HepG2 (cell line): ENCODE results near the gene LAMB2. TPM values are rescaled to one million over a fixed set of nuclear protein-coding genes. Genes with fewer than 3 reads are reported as not detected.

Source experiments
- ATAC-seq: fragments of 200-7000 bp; cut with Tn5 transposase; 3 replicates; pipeline ENCODE4 v1.9.1; 2020; ENCODE audit warnings: mild to moderate bottlenecking, moderate library complexity
- BruUV-seq: library from RNA; stranded (reverse); fragments of 400-500 nt; replicated peaks from 2 replicates; lab custom pipeline; 2021; lab: Mats Ljungman, UMichigan
- CTCF ChIA-PET: fragments of 300-600 bp; formaldehyde crosslinking; extraction: SDS; loops from one replicate; lab custom pipeline; 2021; ENCODE audit warnings: low total read pairs, inconsistent platforms, low intra/inter-chr PET ratio; lab: Yijun Ruan, JAX
- POLR2A ChIA-PET: fragments of 350-600 bp; sonication (Branson Sonifier 250); formaldehyde crosslinking; loops from one replicate; lab custom pipeline; 2020; ENCODE audit warnings: antibody characterized with exemption, inconsistent platforms; lab: Yijun Ruan, JAX
- DNase-seq: peaks from one replicate; pipeline ENCODE4 v3.0.0-alpha.2; 2015; ENCODE audit warnings: low spot score
- FAIRE-seq: peaks from 3 replicates; lab custom pipeline; 2011; peaks lifted over from hg19 to GRCh38; lab: Jason Lieb, UNC
- H2AFZ ChIP-seq: one replicate; pipeline ENCODE4 v1.6.1; 2011; ENCODE audit warnings: low read length, inconsistent platforms
- H3K27ac ChIP-seq: fragments of 300-600 bp; 3 replicates; pipeline ENCODE4 v1.8.0; 2011; ENCODE audit warnings: mixed run types, mild to moderate bottlenecking, mixed read lengths, low read length, inconsistent platforms; ENCODE audit not compliant: insufficient read depth; ENCODE audit errors: extremely low read length
- H3K27me3 ChIP-seq, 2 experiments: fragments of 200-600 bp in 1 of 2; 2 replicates in 1 of 2; 3 replicates in 1 of 2; pipeline versions ENCODE4 v1.6.0 to v1.8.0; 2011; ENCODE audit warnings: low read length in 2 of 2, mild to moderate bottlenecking in 2 of 2, moderate library complexity in 2 of 2, inconsistent platforms in 1 of 2; ENCODE audit not compliant: insufficient read depth in 2 of 2, control insufficient read depth in 1 of 2
- H3K36me3 ChIP-seq, 2 experiments: fragments of 200-600 bp in 1 of 2; replicated peaks in 1 of 2; 2 replicates in 1 of 2; 3 replicates in 1 of 2; pipeline versions ENCODE4 v1.5.1 to v1.8.0; 2011; ENCODE audit warnings: low read length in 2 of 2, inconsistent platforms in 1 of 2; ENCODE audit not compliant: insufficient read depth in 2 of 2, control insufficient read depth in 1 of 2
- H3K4me1 ChIP-seq: 2 replicates; pipeline ENCODE4 v1.5.1; 2012; ENCODE audit warnings: low read length, inconsistent platforms; ENCODE audit not compliant: insufficient read depth
- H3K4me2 ChIP-seq: 2 replicates; pipeline ENCODE4 v1.6.0; 2011; ENCODE audit warnings: low read depth, low read length, inconsistent platforms
- H3K4me3 ChIP-seq, 3 experiments: fragments of 200-600 bp in 1 of 3; sonication (generic), shearing (Covaris generic) in 1 of 3; replicated peaks in 1 of 3; 2 replicates each; pipeline ENCODE4 v1.5.1; 2011 to 2016; ENCODE audit warnings: low read length in 3 of 3, inconsistent platforms in 2 of 3, low read depth in 2 of 3, mild to moderate bottlenecking in 2 of 3, control low read depth in 1 of 3, mixed read lengths in 1 of 3; ENCODE audit not compliant: insufficient read depth in 1 of 3
- H3K79me2 ChIP-seq: one replicate; pipeline ENCODE4 v1.6.1; 2011; ENCODE audit warnings: low read length, inconsistent platforms; ENCODE audit not compliant: insufficient read depth
- H3K9ac ChIP-seq: 2 replicates; pipeline ENCODE4 v1.6.0; 2011; ENCODE audit warnings: mild to moderate bottlenecking, low read depth, low read length, inconsistent platforms; ENCODE audit not compliant: insufficient read depth
- H3K9me3 ChIP-seq: 2 replicates; pipeline ENCODE4 v1.5.1; 2012; ENCODE audit warnings: mild to moderate bottlenecking, low read length
- H4K20me1 ChIP-seq: 2 replicates; pipeline ENCODE4 v1.6.0; 2011; ENCODE audit warnings: inconsistent platforms, mild to moderate bottlenecking, low read length, moderate library complexity; ENCODE audit not compliant: insufficient read depth
- BCL6 ChIP-seq: IDR thresholded peaks from 2 replicates; pipeline ENCODE4 v1.6.1; 2016; ENCODE audit warnings: missing genetic modification reagents, missing compliant biosample characterization
- CREM ChIP-seq, 2 experiments: sonication (generic) in 1 of 2; formaldehyde crosslinking in 1 of 2; IDR thresholded peaks; 2 replicates each; pipeline versions ENCODE4 v1.4.0 to v1.6.1; 2016 to 2020; ENCODE audit warnings: antibody characterized with exemption in 1 of 2, mild to moderate bottlenecking in 1 of 2, missing genetic modification reagents in 1 of 2
- FOXK1 ChIP-seq: sonication (generic); formaldehyde crosslinking; IDR thresholded peaks from 2 replicates; pipeline ENCODE4 v1.4.0; 2020; ENCODE audit warnings: low read depth, missing genetic modification reagents, borderline replicate concordance
- FOXP1 ChIP-seq, 2 experiments: fragments of 450-650 bp in 1 of 2; IDR thresholded peaks; 2 replicates each; pipeline ENCODE4 v1.6.1; 2017 to 2018; ENCODE audit warnings: antibody characterized with exemption in 1 of 2
- MXI1 ChIP-seq: IDR thresholded peaks from 3 replicates; pipeline ENCODE4 v1.6.1; 2012; ENCODE audit warnings: low read depth, low read length, inconsistent platforms, borderline replicate concordance
- ONECUT2 ChIP-seq: sonication (generic); formaldehyde crosslinking; IDR thresholded peaks from 2 replicates; pipeline ENCODE4 v1.4.0; 2020; ENCODE audit warnings: missing genetic modification reagents
- TEAD3 ChIP-seq: optimal IDR thresholded peaks from 2 replicates; pipeline ENCODE3; 2016; ENCODE audit warnings: borderline replicate concordance
- ZBTB3 ChIP-seq: sonication (generic); formaldehyde crosslinking; IDR thresholded peaks from 2 replicates; pipeline ENCODE4 v1.4.0; 2020; ENCODE audit warnings: low read depth, mild to moderate bottlenecking, moderate library complexity, missing genetic modification reagents, borderline replicate concordance
- ZNF12 ChIP-seq: sonication (generic); formaldehyde crosslinking; IDR thresholded peaks from 2 replicates; pipeline ENCODE4 v1.5.0; 2020; ENCODE audit warnings: missing genetic modification reagents
- ZNF224 ChIP-seq: sonication (generic); formaldehyde crosslinking; IDR thresholded peaks from 2 replicates; pipeline ENCODE4 v1.5.0; 2020; ENCODE audit warnings: mild to moderate bottlenecking, missing genetic modification reagents
- ZNF282 ChIP-seq: fragments of 450-650 bp; IDR thresholded peaks from 2 replicates; pipeline ENCODE4 v1.6.1; 2018; ENCODE audit not compliant: partially characterized antibody
- ZNF660 ChIP-seq: sonication (generic); formaldehyde crosslinking; IDR thresholded peaks from 2 replicates; pipeline ENCODE4 v1.5.1; 2020; ENCODE audit warnings: mild to moderate bottlenecking, low read depth, missing genetic modification reagents, borderline replicate concordance
- ZNF768 ChIP-seq: sonication (generic); formaldehyde crosslinking; IDR thresholded peaks from 2 replicates; pipeline ENCODE4 v1.4.0; 2020; ENCODE audit warnings: missing genetic modification reagents
- WGBS: methylation state at CpG from one replicate; pipeline ENCODE4 v1.1.6; 2017; ENCODE audit warnings: low lambda C conversion rate; 5-methylcytosine and 5-hydroxymethylcytosine counted together
- in situ Hi-C: cut with HindIII; loops from 2 replicates; pipeline ENCODE4 v1.10.0; 2017; ENCODE audit warnings: low pct_unique_long_range_greater_than_20kb; ENCODE audit not compliant: extremely low pct_ligation_motif_present
- intact Hi-C: fragments of 100-400 bp; cut with micrococcal nuclease; formaldehyde crosslinking; loops from one replicate; pipeline ENCODE4 v1.10.0; 2022; ENCODE audit not compliant: unreplicated experiment
- polyA plus RNA-seq, 8 experiments: library from polyadenylated mRNA; depleted of rRNA in 3 of 8; stranded (reverse) in 7 of 8; unstranded in 1 of 8; fragments of >200 nt; fragmentation: Illumina TruSeq in 4 of 8; extraction: Trizol in 4 of 8; gene quantifications; 2 replicates each; pipeline versions ENCODE4 v1.2.1 to v1.2.3, GENCODE V29; 2011 to 2016; ENCODE audit warnings: low read depth in 4 of 8, missing spikeins in 1 of 8, mixed read lengths in 1 of 8; ENCODE audit not compliant: insufficient read depth in 1 of 8
- total RNA-seq, 5 experiments: library from RNA; depleted of rRNA; stranded (reverse); fragments of >200 nt; fragmentation: Illumina TruSeq; extraction: Trizol; gene quantifications; 2 replicates each; pipeline ENCODE4 v1.2.3, GENCODE V29; 2016; ENCODE audit warnings: low read depth in 1 of 5
- TF ChIP-seq, protein P1 (sequence below): IDR thresholded peaks from 2 replicates; pipeline ENCODE4 v1.6.1; 2012; ENCODE audit warnings: inconsistent platforms
- TF ChIP-seq, protein P2 (sequence below): sonication (generic); formaldehyde crosslinking; IDR thresholded peaks from 2 replicates; pipeline ENCODE4 v1.4.0; 2020; ENCODE audit warnings: missing genetic modification reagents
- TF ChIP-seq, protein P3 (sequence below): sonication (generic); formaldehyde crosslinking; IDR thresholded peaks from 2 replicates; pipeline ENCODE4 v1.8.1; 2023; ENCODE audit warnings: mild to moderate bottlenecking, moderate library complexity, missing genetic modification reagents
- TF ChIP-seq, protein P4 (sequence below): sonication (generic); formaldehyde crosslinking; IDR thresholded peaks from 2 replicates; pipeline ENCODE4 v1.4.0; 2020; ENCODE audit warnings: mild to moderate bottlenecking, missing genetic modification reagents
- TF ChIP-seq, protein P5 (sequence below): sonication (generic); formaldehyde crosslinking; IDR thresholded peaks from 2 replicates; pipeline ENCODE4 v1.4.0; 2020; ENCODE audit warnings: missing genetic modification reagents

Gene LAMB2
- total and polyA plus RNA-seq, 2 of the 13 experiments (the other 11 are each of a cell fraction or from before 2014, with no cell fraction given), result 208 to 443 TPM

DNA sequence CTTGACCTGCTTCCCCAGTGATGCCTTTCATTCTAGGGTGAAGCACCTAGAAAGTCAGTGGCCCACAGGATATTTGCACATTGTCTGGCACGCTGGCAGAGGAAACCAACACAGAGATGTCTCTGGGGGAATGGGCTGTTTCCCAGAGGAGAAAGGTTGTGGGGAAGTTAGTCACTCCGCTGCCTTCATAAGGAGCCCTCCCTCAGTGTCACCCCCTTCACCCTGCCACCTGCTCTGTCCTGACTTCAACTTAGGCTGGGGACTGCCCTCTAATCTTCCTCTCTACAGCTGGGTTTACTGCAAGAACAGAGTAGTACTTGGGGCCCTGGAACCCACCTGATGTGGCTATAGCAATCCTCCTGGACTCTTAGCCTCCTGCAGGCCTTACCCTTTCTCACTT is 44.2 kb upstream of the LAMB2 start:
- Histone ChIP-seq H3K4me3 (no peak overlapping the region), H3K9ac (no peak overlapping the region), H4K20me1 (no peaks in the 10 kb centered on the region), H3K27me3 (no peaks in the 10 kb centered on the region), H3K4me2 (no peak overlapping the region), H3K27ac (no peak overlapping the region), H3K79me2 (no peaks in the 10 kb centered on the region), H2AFZ (no peak overlapping the region), H3K9me3 (no peaks in the 10 kb centered on the region), H3K36me3 (peaks cover 0 to 1% of the 10 kb centered on the region in 2 experiments; a peak in 1 of 5 replicates), H3K4me1 (peaks cover 37% of the 10 kb centered on the region)
- DNase-seq (no peak), FAIRE-seq (no peak), ATAC-seq (no peak)
- WGBS, result 89% methylated on average over 2 of the region's 2 CpGs
- intact Hi-C loops, result no loop called here
- no TSS peak for BruUV-seq
- ChIA-PET CTCF (no interaction called here), POLR2A (no interaction called here)
- in situ Hi-C loops, result no loop called here
- no peak for TF ChIP-seq FOXK1 (CRISPR knock-in tag)
- TF ChIP-seq, protein P1, sequence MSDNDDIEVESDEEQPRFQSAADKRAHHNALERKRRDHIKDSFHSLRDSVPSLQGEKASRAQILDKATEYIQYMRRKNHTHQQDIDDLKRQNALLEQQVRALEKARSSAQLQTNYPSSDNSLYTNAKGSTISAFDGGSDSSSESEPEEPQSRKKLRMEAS, result no peak
- TF ChIP-seq, protein P2, sequence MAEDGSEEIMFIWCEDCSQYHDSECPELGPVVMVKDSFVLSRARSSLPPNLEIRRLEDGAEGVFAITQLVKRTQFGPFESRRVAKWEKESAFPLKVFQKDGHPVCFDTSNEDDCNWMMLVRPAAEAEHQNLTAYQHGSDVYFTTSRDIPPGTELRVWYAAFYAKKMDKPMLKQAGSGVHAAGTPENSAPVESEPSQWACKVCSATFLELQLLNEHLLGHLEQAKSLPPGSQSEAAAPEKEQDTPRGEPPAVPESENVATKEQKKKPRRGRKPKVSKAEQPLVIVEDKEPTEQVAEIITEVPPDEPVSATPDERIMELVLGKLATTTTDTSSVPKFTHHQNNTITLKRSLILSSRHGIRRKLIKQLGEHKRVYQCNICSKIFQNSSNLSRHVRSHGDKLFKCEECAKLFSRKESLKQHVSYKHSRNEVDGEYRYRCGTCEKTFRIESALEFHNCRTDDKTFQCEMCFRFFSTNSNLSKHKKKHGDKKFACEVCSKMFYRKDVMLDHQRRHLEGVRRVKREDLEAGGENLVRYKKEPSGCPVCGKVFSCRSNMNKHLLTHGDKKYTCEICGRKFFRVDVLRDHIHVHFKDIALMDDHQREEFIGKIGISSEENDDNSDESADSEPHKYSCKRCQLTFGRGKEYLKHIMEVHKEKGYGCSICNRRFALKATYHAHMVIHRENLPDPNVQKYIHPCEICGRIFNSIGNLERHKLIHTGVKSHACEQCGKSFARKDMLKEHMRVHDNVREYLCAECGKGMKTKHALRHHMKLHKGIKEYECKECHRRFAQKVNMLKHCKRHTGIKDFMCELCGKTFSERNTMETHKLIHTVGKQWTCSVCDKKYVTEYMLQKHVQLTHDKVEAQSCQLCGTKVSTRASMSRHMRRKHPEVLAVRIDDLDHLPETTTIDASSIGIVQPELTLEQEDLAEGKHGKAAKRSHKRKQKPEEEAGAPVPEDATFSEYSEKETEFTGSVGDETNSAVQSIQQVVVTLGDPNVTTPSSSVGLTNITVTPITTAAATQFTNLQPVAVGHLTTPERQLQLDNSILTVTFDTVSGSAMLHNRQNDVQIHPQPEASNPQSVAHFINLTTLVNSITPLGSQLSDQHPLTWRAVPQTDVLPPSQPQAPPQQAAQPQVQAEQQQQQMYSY (CRISPR knock-in tag), result no peak
- no peak for TF ChIP-seq ONECUT2
- no peak for TF ChIP-seq ZNF224 (CRISPR knock-in tag)
- no peak for TF ChIP-seq BCL6 (CRISPR knock-in tag)
- TF ChIP-seq, protein P3, sequence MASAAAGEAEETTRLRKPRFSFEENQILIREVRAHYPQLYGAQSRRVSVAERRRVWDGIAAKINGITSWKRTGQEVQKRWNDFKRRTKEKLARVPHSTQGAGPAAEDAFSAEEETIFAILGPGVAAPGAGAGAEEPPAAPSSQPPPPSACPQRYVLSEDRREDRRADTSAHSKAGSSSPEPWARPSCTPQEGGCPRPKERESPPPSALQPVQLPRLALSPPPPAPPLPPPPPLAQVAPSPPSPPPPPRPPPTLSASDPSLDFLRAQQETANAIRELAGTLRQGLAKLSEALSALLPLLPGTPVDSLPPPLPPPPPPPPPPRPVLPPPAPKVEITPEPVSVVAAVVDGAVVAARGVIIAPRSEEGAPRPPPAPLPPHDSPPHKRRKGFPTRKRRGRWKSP, result no peak
- TF ChIP-seq, protein P4, sequence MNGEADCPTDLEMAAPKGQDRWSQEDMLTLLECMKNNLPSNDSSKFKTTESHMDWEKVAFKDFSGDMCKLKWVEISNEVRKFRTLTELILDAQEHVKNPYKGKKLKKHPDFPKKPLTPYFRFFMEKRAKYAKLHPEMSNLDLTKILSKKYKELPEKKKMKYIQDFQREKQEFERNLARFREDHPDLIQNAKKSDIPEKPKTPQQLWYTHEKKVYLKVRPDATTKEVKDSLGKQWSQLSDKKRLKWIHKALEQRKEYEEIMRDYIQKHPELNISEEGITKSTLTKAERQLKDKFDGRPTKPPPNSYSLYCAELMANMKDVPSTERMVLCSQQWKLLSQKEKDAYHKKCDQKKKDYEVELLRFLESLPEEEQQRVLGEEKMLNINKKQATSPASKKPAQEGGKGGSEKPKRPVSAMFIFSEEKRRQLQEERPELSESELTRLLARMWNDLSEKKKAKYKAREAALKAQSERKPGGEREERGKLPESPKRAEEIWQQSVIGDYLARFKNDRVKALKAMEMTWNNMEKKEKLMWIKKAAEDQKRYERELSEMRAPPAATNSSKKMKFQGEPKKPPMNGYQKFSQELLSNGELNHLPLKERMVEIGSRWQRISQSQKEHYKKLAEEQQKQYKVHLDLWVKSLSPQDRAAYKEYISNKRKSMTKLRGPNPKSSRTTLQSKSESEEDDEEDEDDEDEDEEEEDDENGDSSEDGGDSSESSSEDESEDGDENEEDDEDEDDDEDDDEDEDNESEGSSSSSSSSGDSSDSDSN (CRISPR knock-in tag), result no peak
- TF ChIP-seq, protein P5, sequence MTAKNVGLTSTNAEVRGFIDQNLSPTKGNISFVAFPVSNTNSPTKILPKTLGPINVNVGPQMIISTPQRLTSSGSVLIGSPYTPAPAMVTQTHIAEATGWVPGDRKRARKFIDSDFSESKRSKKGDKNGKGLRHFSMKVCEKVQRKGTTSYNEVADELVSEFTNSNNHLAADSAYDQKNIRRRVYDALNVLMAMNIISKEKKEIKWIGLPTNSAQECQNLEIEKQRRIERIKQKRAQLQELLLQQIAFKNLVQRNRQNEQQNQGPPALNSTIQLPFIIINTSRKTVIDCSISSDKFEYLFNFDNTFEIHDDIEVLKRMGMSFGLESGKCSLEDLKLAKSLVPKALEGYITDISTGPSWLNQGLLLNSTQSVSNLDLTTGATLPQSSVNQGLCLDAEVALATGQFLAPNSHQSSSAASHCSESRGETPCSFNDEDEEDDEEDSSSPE (CRISPR knock-in tag), result no peak
- TF ChIP-seq ZNF660 (CRISPR knock-in tag), result no peak
- TF ChIP-seq ZNF768 (CRISPR knock-in tag), result no peak
- no peak for TF ChIP-seq TEAD3 (CRISPR knock-in tag)
- TF ChIP-seq ZNF282, result no peak
- TF ChIP-seq FOXP1 (IDR thresholded peaks at IDR 0.05), result no peak
- no peak for TF ChIP-seq FOXP1 (CRISPR knock-in tag; IDR thresholded peaks at IDR 0.05)
- no peak for TF ChIP-seq ZBTB3 (CRISPR knock-in tag)
- TF ChIP-seq CREM (IDR thresholded peaks at IDR 0.05), result no peak
- no peak for TF ChIP-seq CREM (CRISPR knock-in tag; IDR thresholded peaks at IDR 0.05)
- TF ChIP-seq MXI1, result no peak
- no peak for TF ChIP-seq ZNF12 (CRISPR knock-in tag)
